Epithelial cell of esophagus (primary cell): Measurements from ENCODE around the gene PNPLA7.

Source experiments
- DNase-seq: peaks from one replicate; pipeline ENCODE4 v3.0.0; 2010; ENCODE audit warnings: low read depth
- H3K4me3 ChIP-seq: 2 replicates; pipeline ENCODE4 v1.5.1; 2011; ENCODE audit warnings: mild to moderate bottlenecking, low read length, control low read depth
- CTCF ChIP-seq: IDR thresholded peaks from 2 replicates; pipeline ENCODE4 v1.5.1; 2011; ENCODE audit warnings: low read depth, mild to moderate bottlenecking, low read length, control low read depth, inconsistent platforms; ENCODE audit not compliant: insufficient read depth; ENCODE audit errors: missing control alignments

PNPLA7 gene

GRCh38 chr9:137461663-137462395, 88.4 kb downstream of the PNPLA7 start:
- DNase-seq, result peak; percentile 36
- H3K4me3 ChIP-seq, result no peak overlapping the region
- TF ChIP-seq CTCF, result no peak

- H3K4me3 ChIP-seq, result no peak overlapping the region
- no peak for TF ChIP-seq CTCF
- no peak for DNase-seq
Measured at GRCh38 chr9:137461316-137461662, 88.9 kb downstream of the PNPLA7 start.

GRCh38 chr9:137460363-137461315, 89.6 kb downstream of the PNPLA7 start:
- no peak for DNase-seq
- TF ChIP-seq CTCF, result no peak
- no peak overlapping the region for H3K4me3 ChIP-seq

GRCh38 chr9:137459601-137460362, 90.4 kb downstream of the PNPLA7 start:
- no peak for DNase-seq
- H3K4me3 ChIP-seq, result peak overlapping the region; percentile 34
- TF ChIP-seq CTCF, result no peak

GRCh38 chr9:137459152-137459600, 91.0 kb downstream of the PNPLA7 start, which contains the start of gene NSMF:
NSMF (minus strand) TSS chr9:137459334; CDS start chr9:137459102, 232 bp downstream.
- peak; percentile 90 for DNase-seq
- H3K4me3 ChIP-seq, result peak within 1 kb of the TSS; percentile 61
- TF ChIP-seq CTCF, result no peak

GRCh38 chr9:137458194-137459151, 91.7 kb downstream of the PNPLA7 start:
- no peak for TF ChIP-seq CTCF
- peak; percentile 17 for DNase-seq

More at GRCh38 chr9:137458194-137459151, 91.7 kb downstream of the PNPLA7 start:
- H3K4me3 ChIP-seq, result peak overlapping the region; percentile 61
